ENCODE data around the gene APOC1. TPM values are rescaled to one million over a fixed set of nuclear protein-coding genes. Genes with fewer than 3 reads are reported as not detected.

Gene APOC1
- polyA plus RNA-seq, 6 donors from 2014 or later: not detected

- ATAC-seq (ENCODE audit: low read depth in 2 of 2): no peak
- peak overlapping the region in 5 of 6 donors; percentile 38 to 91 (median 87) for H3K27ac Mint-ChIP-seq
- H3K36me3 Mint-ChIP-seq: no peaks in the 10 kb centered on the region
- H3K9me3 Mint-ChIP-seq: no peaks in the 10 kb centered on the region
- peak overlapping the region in 7 of 8 donors; percentile 2 to 93 (median 53) for H3K4me3 Mint-ChIP-seq
- peaks cover 59 to 86% (median 78%) of the 10 kb centered on the region in 3 donors for H3K4me1 Mint-ChIP-seq
- no peaks in the 10 kb centered on the region for H3K27me3 Mint-ChIP-seq
- no peak for DNase-seq
Observed at GRCh38 chr19:44958090-44958489, 43.7 kb downstream of the APOC1 start.

DNA sequence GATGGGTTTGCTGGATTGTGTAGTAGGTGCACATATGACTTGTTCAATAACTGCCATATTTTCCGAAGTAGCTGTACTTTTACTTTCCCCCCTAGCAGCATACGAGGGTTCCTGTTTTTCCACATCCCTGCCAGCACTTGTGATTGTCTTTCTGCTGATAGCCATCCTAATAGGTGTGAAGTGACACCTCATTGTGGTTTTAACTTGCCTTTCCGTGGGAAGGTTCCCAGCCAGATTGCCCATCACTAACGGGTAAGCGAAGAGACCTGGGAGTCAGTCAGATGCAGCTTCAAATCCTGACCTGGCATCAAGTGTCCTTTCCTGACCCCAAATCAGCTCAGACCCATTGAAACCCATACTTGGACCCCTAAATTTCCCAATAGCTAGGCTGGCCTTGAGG lies 45.3 kb downstream of the APOC1 start:
- peak overlapping the region in 5 of 6 donors; percentile 47 to 97 (median 95) for H3K27ac Mint-ChIP-seq
- H3K36me3 Mint-ChIP-seq: peaks cover 0 to 4% of the 10 kb centered on the region in 2 donors
- peaks cover 59 to 78% (median 64%) of the 10 kb centered on the region in 3 donors for H3K4me1 Mint-ChIP-seq
- peak overlapping the region in 5 of 8 donors; percentile 30 to 63 (median 45) for H3K4me3 Mint-ChIP-seq
- ATAC-seq (ENCODE audit: low read depth in 2 of 2): no peak
- H3K27me3 Mint-ChIP-seq: no peaks in the 10 kb centered on the region
- no peaks in the 10 kb centered on the region for H3K9me3 Mint-ChIP-seq
- no peak for DNase-seq

GRCh38 chr19:44960906-44961728 lies 46.7 kb downstream of the APOC1 start:
- no peaks in the 10 kb centered on the region for H3K9me3 Mint-ChIP-seq
- H3K27ac Mint-ChIP-seq: peak overlapping the region; percentile 82 to 97 (median 96)
- H3K36me3 Mint-ChIP-seq: peaks cover 0 to 6% of the 10 kb centered on the region in 2 donors
- H3K4me3 Mint-ChIP-seq: peak overlapping the region; percentile 57 to 89 (median 73)
- ATAC-seq (ENCODE audit: low read depth in 2 of 2) (peak; percentile 98), DNase-seq (peak; percentile 62)
- no peaks in the 10 kb centered on the region for H3K27me3 Mint-ChIP-seq
- peaks cover 52 to 68% (median 57%) of the 10 kb centered on the region in 3 donors for H3K4me1 Mint-ChIP-seq

GRCh38 chr19:44961821-44962220 lies 47.4 kb downstream of the APOC1 start:
- Mint-ChIP-seq H3K9me3 (no peaks in the 10 kb centered on the region), H3K27me3 (no peaks in the 10 kb centered on the region), H3K36me3 (peaks cover 0 to 6% of the 10 kb centered on the region in 2 donors), H3K4me1 (peaks cover 45 to 61% (median 50%) of the 10 kb centered on the region in 3 donors), H3K27ac (peak overlapping the region; percentile 82 to 97 (median 96)), H3K4me3 (peak overlapping the region; percentile 57 to 89 (median 73))
- ATAC-seq (ENCODE audit: low read depth in 2 of 2) (no peak), DNase-seq (no peak)

DNA sequence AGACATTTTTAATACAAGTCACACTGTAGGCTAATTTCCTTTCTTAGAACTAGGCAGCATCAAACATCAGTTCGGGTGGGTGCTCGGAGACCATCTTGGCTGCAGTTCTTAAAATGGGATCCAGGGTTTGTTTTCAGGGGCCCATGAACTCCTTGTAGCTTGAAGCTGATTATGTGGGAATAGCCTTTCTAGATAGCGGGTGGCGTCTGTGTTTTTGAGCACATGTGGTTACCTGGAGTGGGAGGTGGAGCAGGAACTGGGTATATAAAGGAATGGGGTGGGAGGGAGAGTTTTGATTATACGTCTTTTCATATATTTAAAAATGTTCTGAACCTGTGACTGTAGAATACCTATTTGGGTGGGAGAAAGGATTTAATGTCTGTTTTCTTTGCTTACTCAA lies 53.7 kb downstream of the APOC1 start:
- ATAC-seq (ENCODE audit: low read depth in 2 of 2): no peak
- Mint-ChIP-seq H3K27me3 (no peaks in the 10 kb centered on the region), H3K4me1 (peaks cover 2 to 8% (median 4%) of the 10 kb centered on the region in 3 donors), H3K27ac (no peak overlapping the region), H3K9me3 (no peaks in the 10 kb centered on the region), H3K4me3 (no peak overlapping the region), H3K36me3 (peaks cover 7 to 15% of the 10 kb centered on the region in 2 donors)
- no peak for DNase-seq

DNA sequence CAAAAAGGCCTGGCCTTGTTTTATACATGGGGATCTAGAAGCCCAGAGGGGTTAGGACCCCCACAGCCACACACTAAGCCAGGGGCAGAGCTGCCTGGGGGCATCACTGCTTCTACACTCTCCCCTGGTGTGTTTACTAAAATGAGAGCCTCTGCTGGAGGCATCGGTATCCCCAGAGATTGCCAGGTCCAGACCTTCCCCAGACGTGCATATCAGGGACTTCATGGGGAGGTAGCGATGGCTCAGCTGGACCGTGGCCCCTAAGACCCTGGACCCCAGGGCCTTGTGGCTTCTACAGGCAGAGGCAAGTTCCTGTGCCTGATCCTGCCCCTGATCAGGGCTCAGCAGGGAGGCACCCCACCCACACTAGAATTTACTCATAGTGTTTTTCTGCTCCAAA lies 54.3 kb downstream of the APOC1 start:
- H3K27ac Mint-ChIP-seq: no peak overlapping the region
- H3K4me1 Mint-ChIP-seq: peaks cover 7 to 14% (median 8%) of the 10 kb centered on the region in 3 donors
- H3K9me3 Mint-ChIP-seq: no peaks in the 10 kb centered on the region
- DNase-seq (no peak), ATAC-seq (ENCODE audit: low read depth in 2 of 2) (no peak)
- no peaks in the 10 kb centered on the region for H3K27me3 Mint-ChIP-seq
- no peak overlapping the region for H3K4me3 Mint-ChIP-seq
- H3K36me3 Mint-ChIP-seq: peaks cover 7 to 15% of the 10 kb centered on the region in 2 donors

Other genes starting within 250 kb of the APOC1 start
- gene CEACAM19, start 243.1 kb upstream of the APOC1 start, polyA plus RNA-seq (ENCODE audit: low read depth in 6 of 6): not detected
- gene CEACAM16, start 215.5 kb upstream of the APOC1 start, polyA plus RNA-seq (ENCODE audit: low read depth in 6 of 6): not detected
- 10 to 100 TPM in 5 of 6 donors, 1 to 10 TPM in 1; 8.2 to 17.4 (median 14.1) TPM for gene BCL3, start 165.9 kb upstream of the APOC1 start, polyA plus RNA-seq (ENCODE audit: low read depth in 6 of 6)
- not detected for gene CBLC, start 136.7 kb upstream of the APOC1 start, polyA plus RNA-seq (ENCODE audit: low read depth in 6 of 6)
- not detected for gene BCAM, start 105.5 kb upstream of the APOC1 start, polyA plus RNA-seq (ENCODE audit: low read depth in 6 of 6)
- not detected for gene NECTIN2, start 68.3 kb upstream of the APOC1 start, polyA plus RNA-seq (ENCODE audit: low read depth in 6 of 6)
- 10 to 100 TPM; 21.3 to 36.2 (median 25.8) TPM for gene TOMM40, start 23.4 kb upstream of the APOC1 start, polyA plus RNA-seq (ENCODE audit: low read depth in 6 of 6)
- gene APOE, start 8.8 kb upstream of the APOC1 start, polyA plus RNA-seq (ENCODE audit: low read depth in 6 of 6): not detected
- gene APOC4, start 27.6 kb downstream of the APOC1 start, polyA plus RNA-seq (ENCODE audit: low read depth in 6 of 6): not detected
- not detected for gene APOC2, start 31.4 kb downstream of the APOC1 start, polyA plus RNA-seq (ENCODE audit: low read depth in 6 of 6)
- gene CLPTM1, start 40.8 kb downstream of the APOC1 start, polyA plus RNA-seq (ENCODE audit: low read depth in 6 of 6): 10 to 100 TPM; 17.5 to 27.2 (median 20.1) TPM
- gene RELB, start 86.9 kb downstream of the APOC1 start, polyA plus RNA-seq (ENCODE audit: low read depth in 6 of 6): 10 to 100 TPM; 29.8 to 72.6 (median 64.7) TPM
- gene CLASRP, start 124.4 kb downstream of the APOC1 start, polyA plus RNA-seq (ENCODE audit: low read depth in 6 of 6): 10 to 100 TPM in 2 of 6 donors, 1 to 10 TPM in 4; 6.5 to 30.2 (median 9.7) TPM
- gene ZNF296, start 161.9 kb downstream of the APOC1 start, polyA plus RNA-seq (ENCODE audit: low read depth in 6 of 6): 10 to 100 TPM in 5 of 6 donors, 1 to 10 TPM in 1; 7.2 to 35.9 (median 13.7) TPM
- gene GEMIN7, start 164.7 kb downstream of the APOC1 start, polyA plus RNA-seq (ENCODE audit: low read depth in 6 of 6): 100 to 1,000 TPM in 4 of 6 donors, 10 to 100 TPM in 2; 86.8 to 138 (median 102) TPM
- gene PPP1R37, start 178.6 kb downstream of the APOC1 start, polyA plus RNA-seq (ENCODE audit: low read depth in 6 of 6): 1 to 10 TPM in 1 of 6 donors, under 1 TPM in 4, not detected in 1; 0.20 to 1.4 (median 0.32) TPM
- gene NKPD1, start 246.4 kb downstream of the APOC1 start, polyA plus RNA-seq (ENCODE audit: low read depth in 6 of 6): not detected

All from naive B cell (primary cell).